CD4-positive, alpha-beta T cell (primary cell): ENCODE data around the gene GRID1. TPM values are rescaled to one million over a fixed set of nuclear protein-coding genes. Genes with fewer than 3 reads are reported as not detected.

Source experiments
- ATAC-seq: fragments of 200-7000 bp; cut with Tn5 transposase; one replicate; pipeline ENCODE4 v1.10.0; 2022; ENCODE audit warnings: mild to moderate bottlenecking; ENCODE audit not compliant: poor library complexity
- CTCF ChIA-PET: fragments of 350-600 bp; sonication (Branson Sonifier 250); formaldehyde crosslinking; loops from one replicate; lab custom pipeline; 2021; ENCODE audit warnings: antibody characterized with exemption, inconsistent platforms; lab: Charles Lee
- POLR2A ChIA-PET: fragments of 350-600 bp; sonication (Branson Sonifier 250); formaldehyde crosslinking; loops from one replicate; lab custom pipeline; 2021; ENCODE audit warnings: antibody characterized with exemption, inconsistent platforms; lab: Charles Lee
- DNase-seq, 14 experiments: peaks; one replicate each; pipeline ENCODE4 v3.0.0-alpha.2; 2013 to 2020; ENCODE audit warnings: mixed read lengths in 2 of 14
- H3K27ac ChIP-seq, 2 donors: one replicate each; pipeline versions ENCODE4 v1.5.1 to v1.7.0; 2013; ENCODE audit warnings: low read length in 2 of 2, low read depth in 1 of 2, mild to moderate bottlenecking in 1 of 2
- H3K27me3 ChIP-seq, 2 experiments: 1 replicate in 1 of 2; 2 replicates in 1 of 2; pipeline versions ENCODE4 v1.6.1 to v1.7.0; 2013; ENCODE audit warnings: low read length in 2 of 2, control low read depth in 1 of 2, mild to moderate bottlenecking in 1 of 2, moderate library complexity in 1 of 2; ENCODE audit not compliant: insufficient read depth in 2 of 2, control insufficient read depth in 1 of 2
- H3K36me3 ChIP-seq: one replicate; pipeline ENCODE4 v1.6.1; 2013; ENCODE audit warnings: low read length, control low read depth; ENCODE audit not compliant: insufficient read depth
- H3K4me1 ChIP-seq: one replicate; pipeline ENCODE4 v1.6.1; 2013; ENCODE audit warnings: low read length, control low read depth; ENCODE audit not compliant: insufficient read depth
- H3K4me3 ChIP-seq: one replicate; pipeline ENCODE4 v1.5.1; 2013; ENCODE audit warnings: mild to moderate bottlenecking, low read length, moderate library complexity
- H3K9me3 ChIP-seq, 2 experiments: 1 replicate in 1 of 2; 2 replicates in 1 of 2; pipeline versions ENCODE4 v1.6.1 to v1.7.0; 2013; ENCODE audit warnings: low read length in 2 of 2, mild to moderate bottlenecking in 2 of 2, control low read depth in 1 of 2, moderate library complexity in 1 of 2; ENCODE audit not compliant: control insufficient read depth in 1 of 2, insufficient read depth in 1 of 2
- H3K27ac Mint-ChIP-seq: one replicate; pipeline ENCODE4 v1.8.0; 2020; ENCODE audit warnings: mixed read lengths
- H3K27me3 Mint-ChIP-seq: one replicate; pipeline ENCODE4 v1.8.0; 2021; ENCODE audit warnings: mixed read lengths
- H3K36me3 Mint-ChIP-seq: one replicate; pipeline ENCODE4 v1.8.0; 2021; ENCODE audit warnings: low read depth, mixed read lengths
- H3K4me1 Mint-ChIP-seq: one replicate; pipeline ENCODE4 v1.8.0; 2021; ENCODE audit warnings: low read depth, mixed read lengths
- H3K4me3 Mint-ChIP-seq: one replicate; pipeline ENCODE4 v1.8.0; 2020; ENCODE audit warnings: mild to moderate bottlenecking, mixed read lengths
- H3K9me3 Mint-ChIP-seq: one replicate; pipeline ENCODE4 v1.8.0; 2020; ENCODE audit warnings: mixed read lengths
- CTCF ChIP-seq: fragments of 200-600 bp; IDR thresholded peaks from one replicate; pipeline ENCODE4 v1.8.0; 2022; ENCODE audit warnings: antibody characterized with exemption, mild to moderate bottlenecking
- intact Hi-C, 2 experiments: fragments of 100-400 bp; cut with DNase I in 1 of 2; cut with micrococcal nuclease in 1 of 2; formaldehyde crosslinking; loops; one replicate each; pipeline versions ENCODE4 v1.15.1 to v1.9.0; 2023 to 2025; cut with DNase I, micrococcal nuclease
- total RNA-seq, 174 experiments: library from RNA in 2 of 174; stranded (reverse) in 2 of 174; gene quantifications; one replicate each; pipeline ENCODE4 v1.2.3 and lab custom pipeline; 2021 to 2026

Gene GRID1
- total RNA-seq, 2 experiments from 2014 or later: not detected

DNA sequence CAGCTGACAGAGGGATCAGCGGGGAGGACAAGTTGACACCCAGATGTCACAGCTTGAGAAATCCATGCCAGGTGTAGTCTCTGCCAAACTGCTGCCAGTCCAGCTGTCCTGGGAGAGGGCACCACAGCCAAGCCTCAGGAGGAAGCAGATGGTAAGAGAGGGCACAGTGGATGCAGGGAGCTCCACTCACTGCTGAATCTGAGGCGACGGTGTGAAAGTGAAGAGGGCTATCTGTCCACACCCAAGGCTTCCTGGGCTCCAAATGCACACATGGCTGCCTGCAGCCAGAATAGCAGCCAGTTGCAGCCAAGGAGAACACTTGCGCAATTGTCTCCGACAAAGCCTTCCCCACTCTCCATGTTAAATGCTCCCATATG lies 502.4 kb downstream of the GRID1 start:
- Mint-ChIP-seq H3K9me3 (no peaks in the 10 kb centered on the region), H3K4me1 (no peaks in the 10 kb centered on the region), H3K27me3 (peaks cover 24% of the 10 kb centered on the region), H3K27ac (no peak overlapping the region), H3K36me3 (no peaks in the 10 kb centered on the region), H3K4me3 (no peak overlapping the region)
- Histone ChIP-seq H3K27me3 (no peaks in the 10 kb centered on the region), H3K4me3 (no peak overlapping the region), H3K4me1 (no peaks in the 10 kb centered on the region), H3K36me3 (no peaks in the 10 kb centered on the region), H3K9me3 (peaks cover 0 to 3% of the 10 kb centered on the region in 2 experiments), H3K27ac (no peak overlapping the region)
- DNase-seq (no peak), ATAC-seq (no peak)
- POLR2A ChIA-PET: no interaction called here
- CTCF ChIA-PET: no interaction called here
- intact Hi-C loops: no loop called here
- no peak for TF ChIP-seq CTCF

GRCh38 chr10:85863301-85864172 lies 503.1 kb downstream of the GRID1 start:
- H3K27ac ChIP-seq: no peak overlapping the region
- Mint-ChIP-seq H3K4me1 (no peaks in the 10 kb centered on the region), H3K27me3 (peaks cover 27% of the 10 kb centered on the region), H3K4me3 (no peak overlapping the region), H3K36me3 (no peaks in the 10 kb centered on the region), H3K27ac (no peak overlapping the region), H3K9me3 (no peaks in the 10 kb centered on the region)
- H3K36me3 ChIP-seq: no peaks in the 10 kb centered on the region
- CTCF ChIA-PET: no interaction called here
- no peak for TF ChIP-seq CTCF
- no peaks in the 10 kb centered on the region for H3K27me3 ChIP-seq
- peaks cover 0 to 3% of the 10 kb centered on the region in 2 experiments for H3K9me3 ChIP-seq
- intact Hi-C loops: no loop called here
- ATAC-seq: no peak
- no peak overlapping the region for H3K4me3 ChIP-seq
- no peak for DNase-seq
- POLR2A ChIA-PET: no interaction called here
- H3K4me1 ChIP-seq: no peaks in the 10 kb centered on the region

DNA sequence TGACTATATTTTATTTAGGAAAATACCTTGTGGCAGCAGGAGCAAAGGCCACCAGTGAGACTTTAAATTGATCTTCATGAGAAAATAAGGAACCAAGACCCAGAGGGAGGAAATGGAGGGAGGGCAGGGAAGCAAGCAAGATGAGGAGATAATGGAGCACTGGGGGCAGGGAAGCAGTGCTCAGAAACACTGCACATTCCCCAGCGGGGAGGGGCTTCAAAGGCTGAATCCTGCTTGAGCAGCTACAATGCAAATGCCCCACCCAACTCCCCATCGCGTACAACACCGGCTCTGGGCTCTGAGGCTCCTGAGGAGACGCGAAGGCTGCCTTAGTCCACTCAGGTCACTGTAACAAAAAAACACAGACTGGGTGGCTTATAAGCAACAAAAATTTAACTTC lies 503.8 kb downstream of the GRID1 start:
- H3K27ac Mint-ChIP-seq: no peak overlapping the region
- no peaks in the 10 kb centered on the region for H3K36me3 ChIP-seq
- TF ChIP-seq CTCF: no peak
- intact Hi-C loops: no loop called here
- no peak overlapping the region for H3K4me3 ChIP-seq
- no peaks in the 10 kb centered on the region for H3K4me1 ChIP-seq
- ChIA-PET CTCF (no interaction called here), POLR2A (no interaction called here)
- no peaks in the 10 kb centered on the region for H3K36me3 Mint-ChIP-seq
- ATAC-seq (no peak), DNase-seq (no peak)
- no peaks in the 10 kb centered on the region for H3K4me1 Mint-ChIP-seq
- H3K27me3 ChIP-seq: no peaks in the 10 kb centered on the region
- H3K27ac ChIP-seq: no peak overlapping the region
- no peaks in the 10 kb centered on the region for H3K9me3 Mint-ChIP-seq
- peaks cover 27% of the 10 kb centered on the region for H3K27me3 Mint-ChIP-seq
- H3K4me3 Mint-ChIP-seq: no peak overlapping the region
- H3K9me3 ChIP-seq: peaks cover 0 to 3% of the 10 kb centered on the region in 2 experiments
